Fibroblast of peridontal ligament (primary cell): ENCODE measurements around the gene SNRPD3.

ENCODE experiments used
- DNase-seq: peaks from one replicate; pipeline ENCODE4 v3.0.0-alpha.2; 2010; ENCODE audit errors: extremely low read depth

SNRPD3 gene

GRCh38 chr22:24567668-24568067, 11.9 kb downstream of the SNRPD3 start:
- no peak for DNase-seq

- DNase-seq: no peak
Measured at GRCh38 chr22:24571266-24571665, 15.5 kb downstream of the SNRPD3 start.

GRCh38 chr22:24576778-24577177, 21.0 kb downstream of the SNRPD3 start:
- no peak for DNase-seq

GRCh38 chr22:24578355-24579257, 22.8 kb downstream of the SNRPD3 start:
- DNase-seq: no peak

GRCh38 chr22:24579258-24579601, 23.4 kb downstream of the SNRPD3 start:
- DNase-seq: no peak

GRCh38 chr22:24580276-24580675, 24.5 kb downstream of the SNRPD3 start:
- peak; percentile 80 for DNase-seq

GRCh38 chr22:24582056-24582814, 26.4 kb downstream of the SNRPD3 start:
- no peak for DNase-seq

GRCh38 chr22:24583221-24584165, 27.7 kb downstream of the SNRPD3 start:
- peak; percentile 43 for DNase-seq

- DNase-seq: no peak
Measured at GRCh38 chr22:24584166-24584790, 28.5 kb downstream of the SNRPD3 start.

GRCh38 chr22:24584871-24585411, 29.1 kb downstream of the SNRPD3 start:
- no peak for DNase-seq

- DNase-seq: no peak
Measured at GRCh38 chr22:24585461-24585860, 29.7 kb downstream of the SNRPD3 start.

- DNase-seq: no peak
Measured at GRCh38 chr22:24585927-24586546, 30.2 kb downstream of the SNRPD3 start.

- no peak for DNase-seq
Measured at GRCh38 chr22:24587251-24587650, 31.5 kb downstream of the SNRPD3 start.

GRCh38 chr22:24587948-24588347, 32.1 kb downstream of the SNRPD3 start:
- DNase-seq: no peak

GRCh38 chr22:24588381-24588756, 32.6 kb downstream of the SNRPD3 start:
- DNase-seq: no peak

- no peak for DNase-seq
Measured at GRCh38 chr22:24588757-24589481, 33.1 kb downstream of the SNRPD3 start.

- DNase-seq: no peak
Measured at GRCh38 chr22:24589518-24590030, 33.8 kb downstream of the SNRPD3 start.

- DNase-seq: no peak
Measured at GRCh38 chr22:24590596-24591173, 34.9 kb downstream of the SNRPD3 start.

- no peak for DNase-seq
Measured at GRCh38 chr22:24591286-24591830, 35.6 kb downstream of the SNRPD3 start.
